OCI-LY1 (cell line): ENCODE data around the gene FLAD1.

Source experiments
- H2AFZ ChIP-seq: fragments of 200-600 bp; sonication (generic), shearing (Covaris generic); 2 replicates; pipeline ENCODE4 v1.6.0; 2014; ENCODE audit warnings: antibody characterized with exemption, mild to moderate bottlenecking, low read length
- H3F3A ChIP-seq: fragments of 200-600 bp; sonication (generic), shearing (Covaris generic); 2 replicates; pipeline ENCODE4 v1.6.0; 2014; ENCODE audit warnings: mild to moderate bottlenecking, antibody characterized with exemption, low read length, moderate library complexity; ENCODE audit not compliant: insufficient read depth
- H3K27ac ChIP-seq: fragments of 200-600 bp; sonication (generic); 2 replicates; pipeline ENCODE4 v1.5.1; 2014; ENCODE audit warnings: low read length, mixed run types, mild to moderate bottlenecking, low read depth; ENCODE audit not compliant: poor library complexity, severe bottlenecking
- H3K27me3 ChIP-seq: fragments of 200-600 bp; sonication (generic); 2 replicates; pipeline ENCODE4 v1.6.0; 2014; ENCODE audit warnings: antibody characterized with exemption, mild to moderate bottlenecking, low read length, moderate library complexity; ENCODE audit not compliant: insufficient read depth
- H3K36me3 ChIP-seq: fragments of 200-600 bp; sonication (generic); 2 replicates; pipeline ENCODE4 v1.6.1; 2014; ENCODE audit warnings: mild to moderate bottlenecking, antibody characterized with exemption, low read length, moderate library complexity, mixed read lengths; ENCODE audit not compliant: insufficient read depth
- H3K4me1 ChIP-seq: fragments of 200-600 bp; sonication (generic); 2 replicates; pipeline ENCODE4 v1.5.1; 2014; ENCODE audit warnings: mild to moderate bottlenecking, low read length, moderate library complexity; ENCODE audit not compliant: insufficient read depth, severe bottlenecking
- H3K4me2 ChIP-seq: fragments of 200-600 bp; sonication (generic), shearing (Covaris generic); 2 replicates; pipeline ENCODE4 v1.6.1; 2014; ENCODE audit warnings: low read length
- H3K4me3 ChIP-seq: fragments of 200-600 bp; sonication (generic); 2 replicates; pipeline ENCODE4 v1.5.1; 2014; ENCODE audit warnings: low read length, low read depth, mild to moderate bottlenecking, mixed read lengths; ENCODE audit not compliant: poor library complexity, severe bottlenecking
- H3K79me2 ChIP-seq: fragments of 200-600 bp; shearing (Covaris generic); 2 replicates; pipeline ENCODE4 v1.6.1; 2016; ENCODE audit warnings: mixed run types, low read length, mixed read lengths; ENCODE audit not compliant: insufficient read depth
- H3K9ac ChIP-seq: fragments of 200-600 bp; sonication (generic), shearing (Covaris generic); 2 replicates; pipeline ENCODE4 v1.6.1; 2014; ENCODE audit warnings: mild to moderate bottlenecking, low read length, mixed read lengths
- H3K9me2 ChIP-seq: fragments of 200-600 bp; sonication (generic), shearing (Covaris generic); 2 replicates; pipeline ENCODE4 v1.6.1; 2014; ENCODE audit warnings: low read depth, mild to moderate bottlenecking, low read length, mixed read lengths
- H3K9me3 ChIP-seq: fragments of 200-600 bp; shearing (Covaris generic); 2 replicates; pipeline ENCODE4 v1.6.1; 2014; ENCODE audit warnings: low read length, mixed read lengths
- H4K20me1 ChIP-seq: fragments of 200-600 bp; sonication (generic), shearing (Covaris generic); 2 replicates; pipeline ENCODE4 v1.6.0; 2016; ENCODE audit warnings: mild to moderate bottlenecking, low read length; ENCODE audit not compliant: insufficient read depth
- EZH2 ChIP-seq: fragments of 200-600 bp; sonication (generic), shearing (Covaris generic); IDR thresholded peaks from 2 replicates; pipeline ENCODE4 v1.8.0; 2017; ENCODE audit warnings: borderline replicate concordance, mixed run types, mild to moderate bottlenecking, antibody characterized with exemption, low read length, moderate library complexity, mixed read lengths
- TF ChIP-seq, protein P1 (sequence below): fragments of 200-600 bp; sonication (generic), shearing (Covaris generic); IDR thresholded peaks from 2 replicates; pipeline ENCODE4 v1.5.1; 2017; ENCODE audit warnings: mild to moderate bottlenecking, antibody characterized with exemption, low read length, moderate library complexity, mixed read lengths

FLAD1 gene

DNA sequence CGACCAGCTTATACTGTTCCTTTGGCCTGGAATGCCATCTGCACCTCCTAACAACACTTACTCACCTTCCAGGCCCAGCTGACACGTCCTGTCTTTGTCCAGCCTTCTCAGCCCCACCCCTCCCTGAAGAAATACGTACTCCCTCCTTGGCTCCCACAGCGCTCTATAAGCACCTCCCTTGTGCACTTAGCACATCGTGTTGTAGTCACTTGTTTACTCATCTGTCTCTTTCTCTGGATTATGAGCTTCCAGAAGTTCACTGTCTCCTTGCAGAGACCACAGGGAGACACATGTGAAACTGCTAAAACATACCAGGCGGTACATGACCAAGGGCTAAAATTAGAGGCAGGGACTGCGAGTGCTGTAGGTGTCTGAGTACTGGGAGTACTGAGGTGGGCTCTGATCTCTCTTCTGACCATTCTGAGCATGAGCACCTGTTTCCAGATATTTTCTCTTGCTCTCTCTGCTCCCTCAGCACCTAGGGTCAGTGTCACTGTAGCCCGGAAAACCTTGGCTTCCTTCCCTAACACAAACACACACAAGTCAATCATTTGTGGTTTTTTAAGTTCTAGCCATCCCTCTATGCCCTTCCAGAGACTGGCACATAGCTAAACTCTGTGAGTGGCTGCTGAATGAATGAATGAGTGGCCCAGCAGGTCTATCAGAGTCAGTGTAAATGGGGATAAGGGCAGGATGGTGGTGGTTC is 55.6 kb downstream of the FLAD1 start:
- no peaks in the 10 kb centered on the region for H3F3A ChIP-seq
- H3K27me3 ChIP-seq = peaks cover 11% of the 10 kb centered on the region
- no peak overlapping the region for H3K4me2 ChIP-seq
- TF ChIP-seq, protein P1, sequence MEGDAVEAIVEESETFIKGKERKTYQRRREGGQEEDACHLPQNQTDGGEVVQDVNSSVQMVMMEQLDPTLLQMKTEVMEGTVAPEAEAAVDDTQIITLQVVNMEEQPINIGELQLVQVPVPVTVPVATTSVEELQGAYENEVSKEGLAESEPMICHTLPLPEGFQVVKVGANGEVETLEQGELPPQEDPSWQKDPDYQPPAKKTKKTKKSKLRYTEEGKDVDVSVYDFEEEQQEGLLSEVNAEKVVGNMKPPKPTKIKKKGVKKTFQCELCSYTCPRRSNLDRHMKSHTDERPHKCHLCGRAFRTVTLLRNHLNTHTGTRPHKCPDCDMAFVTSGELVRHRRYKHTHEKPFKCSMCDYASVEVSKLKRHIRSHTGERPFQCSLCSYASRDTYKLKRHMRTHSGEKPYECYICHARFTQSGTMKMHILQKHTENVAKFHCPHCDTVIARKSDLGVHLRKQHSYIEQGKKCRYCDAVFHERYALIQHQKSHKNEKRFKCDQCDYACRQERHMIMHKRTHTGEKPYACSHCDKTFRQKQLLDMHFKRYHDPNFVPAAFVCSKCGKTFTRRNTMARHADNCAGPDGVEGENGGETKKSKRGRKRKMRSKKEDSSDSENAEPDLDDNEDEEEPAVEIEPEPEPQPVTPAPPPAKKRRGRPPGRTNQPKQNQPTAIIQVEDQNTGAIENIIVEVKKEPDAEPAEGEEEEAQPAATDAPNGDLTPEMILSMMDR = no peak
- TF ChIP-seq EZH2 = no peak
- H3K27ac ChIP-seq = no peak overlapping the region
- no peaks in the 10 kb centered on the region for H3K9me2 ChIP-seq
- no peaks in the 10 kb centered on the region for H3K36me3 ChIP-seq
- no peaks in the 10 kb centered on the region for H3K9me3 ChIP-seq
- H3K79me2 ChIP-seq = no peaks in the 10 kb centered on the region
- no peak overlapping the region for H2AFZ ChIP-seq
- no peak overlapping the region for H3K4me3 ChIP-seq
- no peak overlapping the region for H3K9ac ChIP-seq
- H3K4me1 ChIP-seq = no peaks in the 10 kb centered on the region
- no peaks in the 10 kb centered on the region for H4K20me1 ChIP-seq

DNA sequence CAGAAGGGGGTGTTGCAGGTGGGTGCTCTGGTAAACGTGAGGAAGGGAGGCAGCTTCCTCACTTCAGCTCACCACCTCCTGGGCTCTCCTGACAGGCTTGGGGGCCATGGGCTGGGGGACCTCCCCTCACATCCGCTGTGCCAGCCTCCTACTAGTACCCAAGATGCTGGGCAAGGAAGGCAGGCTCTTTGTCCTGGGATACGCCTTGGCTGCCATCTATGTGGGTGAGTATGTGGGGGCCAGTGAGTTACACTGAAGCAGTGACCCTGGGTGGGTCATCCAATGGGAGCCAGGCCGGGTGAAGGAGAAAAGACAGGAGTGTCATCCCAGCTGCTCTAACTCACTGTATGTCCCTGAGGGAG is 56.1 kb downstream of the FLAD1 start:
- TF ChIP-seq, protein P1 = no peak
- TF ChIP-seq EZH2 = no peak
- H3K9me2 ChIP-seq = no peaks in the 10 kb centered on the region
- H3K4me1 ChIP-seq = no peaks in the 10 kb centered on the region
- no peaks in the 10 kb centered on the region for H3K79me2 ChIP-seq
- no peak overlapping the region for H3K4me2 ChIP-seq
- H2AFZ ChIP-seq = no peak overlapping the region
- H3K27me3 ChIP-seq = peaks cover 11% of the 10 kb centered on the region
- H3K36me3 ChIP-seq = no peaks in the 10 kb centered on the region
- H3K4me3 ChIP-seq = no peak overlapping the region
- H3F3A ChIP-seq = no peaks in the 10 kb centered on the region
- H3K9ac ChIP-seq = no peak overlapping the region
- no peaks in the 10 kb centered on the region for H4K20me1 ChIP-seq
- H3K9me3 ChIP-seq = no peaks in the 10 kb centered on the region
- no peak overlapping the region for H3K27ac ChIP-seq

DNA sequence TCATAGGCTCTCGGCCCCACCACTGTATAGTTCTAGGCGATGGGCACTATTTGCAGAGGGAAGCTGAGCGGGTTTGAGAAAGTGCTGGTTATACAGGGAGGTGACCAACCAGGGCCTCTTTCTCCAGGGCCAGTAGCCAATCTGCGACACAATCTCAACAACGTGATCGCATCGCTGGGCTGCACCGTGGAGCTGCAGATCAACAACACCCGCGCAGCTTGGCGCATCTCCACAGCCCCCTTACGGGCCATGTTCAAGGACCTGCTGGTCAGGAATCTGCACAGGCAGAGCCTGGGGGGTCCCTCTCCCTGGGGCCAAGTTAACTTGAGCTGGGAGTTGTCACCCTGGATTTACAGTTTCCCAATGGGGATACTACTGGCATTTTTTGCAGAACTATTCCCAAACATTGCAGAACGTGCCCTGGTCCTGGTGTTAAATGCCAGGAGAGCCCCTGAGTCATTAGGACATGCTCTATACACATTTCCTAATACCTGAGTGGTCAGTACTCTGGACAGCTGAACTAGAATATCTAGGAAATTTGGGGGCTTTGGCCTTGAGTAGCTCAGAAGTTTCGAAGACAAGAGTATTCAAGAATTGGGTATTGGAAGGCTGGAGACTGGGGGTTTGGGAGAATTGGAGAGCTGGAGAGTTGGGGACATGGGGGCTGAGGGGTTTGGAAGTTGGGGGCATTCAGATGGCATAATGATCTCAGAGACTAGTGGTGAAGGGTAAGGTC is 57.4 kb downstream of the FLAD1 start:
- Histone ChIP-seq H3K27me3 (peaks cover 11% of the 10 kb centered on the region), H3K4me1 (no peaks in the 10 kb centered on the region), H3K9me3 (no peaks in the 10 kb centered on the region), H3K4me3 (no peak overlapping the region), H3K4me2 (no peak overlapping the region), H3K9ac (no peak overlapping the region), H3F3A (no peaks in the 10 kb centered on the region), H3K36me3 (no peaks in the 10 kb centered on the region), H3K9me2 (no peaks in the 10 kb centered on the region), H3K27ac (no peak overlapping the region), H2AFZ (no peak overlapping the region), H3K79me2 (no peaks in the 10 kb centered on the region), H4K20me1 (no peaks in the 10 kb centered on the region)
- TF ChIP-seq, protein P1 = no peak
- TF ChIP-seq EZH2 = no peak
